MCF 10A (cell line): ENCODE results near the gene PRSS48. TPM values are rescaled to one million over a fixed set of nuclear protein-coding genes. Genes with fewer than 3 reads are reported as not detected.

ENCODE experiments used
- BruUV-seq: library from RNA; stranded (reverse); fragments of 400-500 nt; replicated peaks from 2 replicates; lab custom pipeline; 2021; lab: Mats Ljungman, UMichigan
- CTCF ChIA-PET: fragments of 300-600 bp; sonication (Branson Sonifier 250); formaldehyde crosslinking; extraction: SDS; loops from one replicate; lab custom pipeline; 2021; ENCODE audit warnings: antibody characterized with exemption, inconsistent platforms; lab: Yijun Ruan, JAX
- POLR2A ChIA-PET: fragments of 300-600, 350-650 bp; sonication (Branson Sonifier 250); formaldehyde crosslinking; extraction: SDS; loops from one replicate; lab custom pipeline; 2020; ENCODE audit warnings: antibody characterized with exemption, inconsistent platforms; lab: Yijun Ruan, JAX
- DNase-seq: peaks from one replicate; pipeline ENCODE4 v3.0.0-alpha.2; 2018; ENCODE audit not compliant: unreplicated experiment
- H3K27ac Mint-ChIP-seq: one replicate; pipeline ENCODE4 v1.8.0; 2022; ENCODE audit warnings: mild to moderate bottlenecking, low read depth, mixed read lengths; ENCODE audit not compliant: unreplicated experiment
- H3K27me3 Mint-ChIP-seq: one replicate; pipeline ENCODE4 v1.8.0; 2022; ENCODE audit warnings: mixed read lengths; ENCODE audit not compliant: insufficient read depth, unreplicated experiment
- H3K36me3 Mint-ChIP-seq: one replicate; pipeline ENCODE4 v1.8.0; 2022; ENCODE audit warnings: mild to moderate bottlenecking, moderate library complexity, mixed read lengths; ENCODE audit not compliant: insufficient read depth, unreplicated experiment
- H3K4me1 Mint-ChIP-seq: one replicate; pipeline ENCODE4 v1.8.0; 2022; ENCODE audit warnings: mixed read lengths; ENCODE audit not compliant: insufficient read depth, unreplicated experiment
- H3K4me3 Mint-ChIP-seq: one replicate; pipeline ENCODE4 v1.8.0; 2022; ENCODE audit warnings: mild to moderate bottlenecking, moderate library complexity, mixed read lengths; ENCODE audit not compliant: unreplicated experiment
- H3K9me3 Mint-ChIP-seq: one replicate; pipeline ENCODE4 v1.8.0; 2022; ENCODE audit warnings: mixed read lengths; ENCODE audit not compliant: unreplicated experiment
- CTCF ChIP-seq: fragments of 200-600 bp; IDR thresholded peaks from one replicate; pipeline ENCODE4 v1.8.0; 2022; ENCODE audit warnings: antibody characterized with exemption, mild to moderate bottlenecking; ENCODE audit not compliant: unreplicated experiment
- intact Hi-C: fragments of 100-400 bp; cut with micrococcal nuclease; formaldehyde crosslinking; loops from 2 replicates; pipeline ENCODE4 v1.14.1; 2022
- total RNA-seq: library from RNA; stranded (reverse); gene quantifications from 2 replicates; pipeline ENCODE4 v1.2.3, GENCODE V29; 2022

Gene PRSS48
- total RNA-seq, 1 experiment from 2014 or later: not detected

DNA sequence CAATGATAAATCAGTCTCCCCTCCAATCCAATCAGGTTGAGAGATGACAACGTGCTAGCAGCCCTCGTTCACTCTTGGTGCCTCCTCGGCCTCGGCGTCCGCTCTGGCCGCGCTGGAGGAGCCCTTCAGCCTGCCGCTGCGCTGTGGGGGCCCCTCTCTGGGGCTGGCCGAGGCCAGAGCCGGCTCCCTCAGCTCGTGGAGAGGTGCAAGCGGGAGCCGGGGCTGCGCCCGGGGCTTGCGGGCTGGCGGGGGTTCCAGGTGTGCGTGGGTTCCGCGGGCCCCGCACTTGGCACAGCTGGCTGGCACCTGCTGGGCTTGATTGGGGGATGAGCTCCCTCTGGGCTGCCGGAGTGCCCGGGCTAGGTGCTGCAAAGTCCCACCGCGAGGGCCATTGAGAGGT is 40.9 kb upstream of the PRSS48 start:
- DNase-seq: no peak
- H3K4me1 Mint-ChIP-seq: no peaks in the 10 kb centered on the region
- intact Hi-C loops: no loop called here
- H3K4me3 Mint-ChIP-seq: no peak overlapping the region
- H3K27me3 Mint-ChIP-seq: no peaks in the 10 kb centered on the region
- BruUV-seq: no TSS peak
- no peak for TF ChIP-seq CTCF
- peaks cover 5% of the 10 kb centered on the region for H3K36me3 Mint-ChIP-seq
- ChIA-PET CTCF (interaction anchor here (0.7 kb wide), 1 partner anchor 591 kb away, joined by 3 read pairs; no protein-coding TSS in a partner anchor), POLR2A (interaction anchor here (0.6 to 2.3 kb wide), 3 partner anchors 10 to 89 kb away, joined by 3 to 9 read pairs (median 3); partner anchors contain the start of gene SH3D19)
- H3K9me3 Mint-ChIP-seq: no peaks in the 10 kb centered on the region
- H3K27ac Mint-ChIP-seq: no peak overlapping the region

GRCh38 chr4:151238477-151238876 is 38.5 kb upstream of the PRSS48 start:
- no peaks in the 10 kb centered on the region for H3K9me3 Mint-ChIP-seq
- H3K4me1 Mint-ChIP-seq: no peaks in the 10 kb centered on the region
- intact Hi-C loops: no loop called here
- H3K27me3 Mint-ChIP-seq: no peaks in the 10 kb centered on the region
- no peak for DNase-seq
- ChIA-PET POLR2A (interaction anchor here (0.6 to 1.8 kb wide), 2 partner anchors 169 to 1129 kb away, joined by 3 read pairs; no protein-coding TSS in a partner anchor), CTCF (interaction anchor here (0.7 kb wide), 1 partner anchor 102 kb away, joined by 3 read pairs; no protein-coding TSS in a partner anchor)
- no peak for TF ChIP-seq CTCF
- peaks cover 2% of the 10 kb centered on the region for H3K36me3 Mint-ChIP-seq
- H3K27ac Mint-ChIP-seq: no peak overlapping the region
- no peak overlapping the region for H3K4me3 Mint-ChIP-seq
- BruUV-seq: no TSS peak

GRCh38 chr4:151239608-151240007 is 37.4 kb upstream of the PRSS48 start:
- DNase-seq: no peak
- no peak for TF ChIP-seq CTCF
- H3K4me1 Mint-ChIP-seq: peaks cover 5% of the 10 kb centered on the region
- peaks cover 8% of the 10 kb centered on the region for H3K36me3 Mint-ChIP-seq
- H3K4me3 Mint-ChIP-seq: no peak overlapping the region
- no TSS peak for BruUV-seq
- ChIA-PET POLR2A (interaction anchor here (0.7 to 1.8 kb wide), 4 partner anchors 12 to 168 kb away, joined by 3 read pairs; no protein-coding TSS in a partner anchor), CTCF (interaction anchor here (0.6 to 1.2 kb wide), 5 partner anchors 11 to 1147 kb away, joined by 3 to 4 read pairs (median 3); no protein-coding TSS in a partner anchor)
- no peak overlapping the region for H3K27ac Mint-ChIP-seq
- intact Hi-C loops: no loop called here
- H3K9me3 Mint-ChIP-seq: no peaks in the 10 kb centered on the region
- no peaks in the 10 kb centered on the region for H3K27me3 Mint-ChIP-seq

- no TSS peak for BruUV-seq
- peaks cover 5% of the 10 kb centered on the region for H3K4me1 Mint-ChIP-seq
Measured at GRCh38 chr4:151242305-151242704, 34.7 kb upstream of the PRSS48 start.

More at GRCh38 chr4:151242305-151242704, 34.7 kb upstream of the PRSS48 start:
- DNase-seq: no peak
- Mint-ChIP-seq H3K9me3 (no peaks in the 10 kb centered on the region), H3K27me3 (no peaks in the 10 kb centered on the region), H3K36me3 (peaks cover 12% of the 10 kb centered on the region), H3K27ac (no peak overlapping the region), H3K4me3 (no peak overlapping the region)
- POLR2A ChIA-PET: no interaction called here
- intact Hi-C loops: no loop called here
- CTCF ChIA-PET: no interaction called here
- TF ChIP-seq CTCF: no peak
